ENCODE measurements around the gene LAMP2.
A peak's percentile ranks its signal among the peaks of the same experiment; 100 is the strongest.
"Not testable (repeated sequence)": the region's sequence is repeated elsewhere in the genome, so short reads cannot be mapped to it uniquely, and the experiment has no call there.

Gene LAMP2

GRCh38 chrX:120468825-120469525, at the start of gene LAMP2:
LAMP2 (minus strand) TSS chrX:120469296; CDS start chrX:120469169, 127 bp downstream.
- peak; percentile 86 for DNase-seq

GRCh38 chrX:120517936-120518335, 48.8 kb upstream of the LAMP2 start:
- DNase-seq, result no peak

- DNase-seq, result no peak
Measured at GRCh38 chrX:120514236-120514635, 45.1 kb upstream of the LAMP2 start.

- DNase-seq, result no peak
Measured at GRCh38 chrX:120512627-120513026, 43.5 kb upstream of the LAMP2 start.

- no peak for DNase-seq
Measured at GRCh38 chrX:120512222-120512621, 43.1 kb upstream of the LAMP2 start.

- no peak for DNase-seq
Measured at GRCh38 chrX:120504569-120504968, 35.5 kb upstream of the LAMP2 start.

- no peak for DNase-seq
Measured at GRCh38 chrX:120499301-120500072, 30.4 kb upstream of the LAMP2 start.

- not testable (repeated sequence) for DNase-seq
Measured at GRCh38 chrX:120490119-120490518, 21.0 kb upstream of the LAMP2 start.

- no peak for DNase-seq
Measured at GRCh38 chrX:120486786-120487185, 17.7 kb upstream of the LAMP2 start.

- DNase-seq, result peak; percentile 73
Measured at GRCh38 chrX:120485638-120486520, 16.8 kb upstream of the LAMP2 start.

GRCh38 chrX:120485315-120485637, 16.2 kb upstream of the LAMP2 start:
- DNase-seq, result no peak

- no peak for DNase-seq
Measured at GRCh38 chrX:120477453-120477852, 8.4 kb upstream of the LAMP2 start.

GRCh38 chrX:120476714-120477113, 7.6 kb upstream of the LAMP2 start:
- DNase-seq, result no peak

- DNase-seq, result not testable (repeated sequence)
Measured at GRCh38 chrX:120475447-120475846, 6.4 kb upstream of the LAMP2 start.

- no peak for DNase-seq
Measured at GRCh38 chrX:120474085-120474484, 5.0 kb upstream of the LAMP2 start.

GRCh38 chrX:120469657-120470056, 561 bp upstream of the LAMP2 start:
- not testable (repeated sequence) for DNase-seq

GRCh38 chrX:120468479-120468824, 644 bp downstream of the LAMP2 start:
- DNase-seq, result no peak

GRCh38 chrX:120468071-120468470, 1.0 kb downstream of the LAMP2 start:
- DNase-seq, result no peak

GRCh38 chrX:120464411-120464810, 4.7 kb downstream of the LAMP2 start:
- DNase-seq, result no peak

- DNase-seq, result no peak
Measured at GRCh38 chrX:120463241-120463640, 5.9 kb downstream of the LAMP2 start.

GRCh38 chrX:120462370-120462769, 6.7 kb downstream of the LAMP2 start:
- no peak for DNase-seq

- DNase-seq, result no peak
Measured at GRCh38 chrX:120459309-120459708, 9.8 kb downstream of the LAMP2 start.

- no peak for DNase-seq
Measured at GRCh38 chrX:120457766-120458180, 11.3 kb downstream of the LAMP2 start.

GRCh38 chrX:120456973-120457372, 12.1 kb downstream of the LAMP2 start:
- DNase-seq, result no peak
